Measurements from ENCODE around the gene TRAPPC14.
A peak's percentile ranks its signal among the peaks of the same experiment; 100 is the strongest.

Gene TRAPPC14

DNA sequence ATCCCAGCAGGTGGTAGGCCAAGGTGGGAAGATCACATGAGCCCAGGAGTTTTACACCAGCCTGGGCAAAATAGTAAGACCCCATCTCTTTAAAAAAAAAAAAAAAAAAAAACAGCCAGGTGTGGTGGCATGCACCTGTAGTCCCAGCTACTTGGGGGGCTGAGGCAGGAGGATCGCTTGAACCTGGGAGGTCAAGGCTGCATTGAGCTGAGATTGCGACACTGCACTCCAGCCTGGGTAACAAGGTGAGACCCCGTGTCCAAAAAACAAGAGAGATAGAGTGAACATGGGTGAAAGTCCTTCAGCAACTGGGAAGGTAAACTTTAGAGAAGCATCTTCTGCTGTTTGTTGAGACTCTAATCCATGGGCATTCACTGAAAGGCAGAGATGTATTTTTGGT is 16.1 kb downstream of the TRAPPC14 start:
- Histone ChIP-seq H3K4me1 (ENCODE audit: control insufficient read depth in 2 of 2, insufficient read depth in 1 of 2, low read depth in 1 of 2, low read length in 2 of 2) (no peaks in the 10 kb centered on the region), H2BK120ac (ENCODE audit: low read depth, low read length) (no peak overlapping the region), H4K91ac (ENCODE audit: low read depth, low read length, poor library complexity) (no peak overlapping the region), H2AK5ac (ENCODE audit: low read depth, low read length) (no peak overlapping the region), H2AFZ (ENCODE audit: low read length) (no peak overlapping the region), H3K9me3 (replicated peaks in 1 of 2; ENCODE audit: control insufficient read depth in 2 of 2, insufficient read depth in 1 of 2, low read depth in 1 of 2, low read length in 2 of 2) (no peaks in the 10 kb centered on the region), H3K4me3 (ENCODE audit: low read length in 2 of 2) (no peak overlapping the region), H3K79me1 (ENCODE audit: low read depth, low read length) (no peaks in the 10 kb centered on the region), H3K27ac (replicated peaks; ENCODE audit: low read length) (no peak overlapping the region), H3K4me2 (ENCODE audit: insufficient read depth, low read length, poor library complexity, severe bottlenecking) (no peak overlapping the region), H3K36me3 (replicated peaks in 1 of 2; ENCODE audit: control insufficient read depth in 2 of 2, insufficient read depth in 2 of 2, low read length in 2 of 2) (peaks cover 0 to 1% of the 10 kb centered on the region in 2 donors), H3K23ac (ENCODE audit: low read depth, low read length, poor library complexity) (no peak overlapping the region), H2BK5ac (ENCODE audit: low read length) (no peak overlapping the region), H2BK15ac (ENCODE audit: low read length) (no peak overlapping the region), H3K4ac (ENCODE audit: low read length) (no peak overlapping the region), H2BK12ac (ENCODE audit: low read length) (no peak overlapping the region), H3K9ac (ENCODE audit: low read depth, low read length, poor library complexity) (no peak overlapping the region), H4K8ac (ENCODE audit: low read depth, low read length) (no peak overlapping the region), H3K27me3 (ENCODE audit: control insufficient read depth in 3 of 3, insufficient read depth in 3 of 3, low read depth in 1 of 3, low read length in 3 of 3) (no peaks in the 10 kb centered on the region), H3K18ac (ENCODE audit: low read length) (no peak overlapping the region), H3K14ac (ENCODE audit: low read length) (no peak overlapping the region)
- no CpG with 5 or more reads among the region's 3 CpGs for WGBS, 2 donors (ENCODE audit: extremely low coverage in 2 of 2, insufficient read length in 2 of 2, insufficient replicate concordance in 1 of 2)
- no peak for DNase-seq (ENCODE audit: low spot score)

DNA sequence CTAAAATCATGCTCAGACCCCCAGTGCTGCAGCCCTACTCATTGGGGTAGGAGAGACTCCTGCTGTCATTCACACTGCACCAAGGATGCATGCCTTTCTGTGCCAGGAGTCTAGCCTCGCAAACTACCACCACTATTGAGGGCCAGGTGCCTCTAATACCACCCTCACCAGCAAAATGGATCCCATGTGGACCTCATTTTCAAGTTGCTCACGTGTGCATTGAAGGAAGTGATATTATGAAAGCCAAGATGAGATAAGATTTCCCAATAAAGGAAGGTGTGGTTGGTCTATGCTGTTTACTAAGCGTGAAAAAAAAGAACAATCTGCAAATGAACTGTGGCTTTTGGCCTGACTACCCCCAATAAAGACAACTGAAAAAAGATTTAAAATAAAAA is 17.0 kb downstream of the TRAPPC14 start:
- Histone ChIP-seq H3K9ac (ENCODE audit: low read depth, low read length, poor library complexity) (no peak overlapping the region), H3K4me2 (ENCODE audit: insufficient read depth, low read length, poor library complexity, severe bottlenecking) (no peak overlapping the region), H3K23ac (ENCODE audit: low read depth, low read length, poor library complexity) (no peak overlapping the region), H3K36me3 (replicated peaks in 1 of 2; ENCODE audit: control insufficient read depth in 2 of 2, insufficient read depth in 2 of 2, low read length in 2 of 2) (peaks cover 0 to 1% of the 10 kb centered on the region in 2 donors), H3K27ac (replicated peaks; ENCODE audit: low read length) (no peak overlapping the region), H2BK15ac (ENCODE audit: low read length) (no peak overlapping the region), H3K4me3 (ENCODE audit: low read length in 2 of 2) (no peak overlapping the region), H4K8ac (ENCODE audit: low read depth, low read length) (no peak overlapping the region), H3K79me1 (ENCODE audit: low read depth, low read length) (no peaks in the 10 kb centered on the region), H3K14ac (ENCODE audit: low read length) (no peak overlapping the region), H4K91ac (ENCODE audit: low read depth, low read length, poor library complexity) (no peak overlapping the region), H3K18ac (ENCODE audit: low read length) (no peak overlapping the region), H3K9me3 (replicated peaks in 1 of 2; ENCODE audit: control insufficient read depth in 2 of 2, insufficient read depth in 1 of 2, low read depth in 1 of 2, low read length in 2 of 2) (no peaks in the 10 kb centered on the region), H2BK12ac (ENCODE audit: low read length) (no peak overlapping the region), H3K27me3 (ENCODE audit: control insufficient read depth in 3 of 3, insufficient read depth in 3 of 3, low read depth in 1 of 3, low read length in 3 of 3) (no peaks in the 10 kb centered on the region), H2AK5ac (ENCODE audit: low read depth, low read length) (no peak overlapping the region), H3K4me1 (ENCODE audit: control insufficient read depth in 2 of 2, insufficient read depth in 1 of 2, low read depth in 1 of 2, low read length in 2 of 2) (no peaks in the 10 kb centered on the region), H2AFZ (ENCODE audit: low read length) (no peak overlapping the region), H2BK120ac (ENCODE audit: low read depth, low read length) (no peak overlapping the region), H3K4ac (ENCODE audit: low read length) (no peak overlapping the region), H2BK5ac (ENCODE audit: low read length) (no peak overlapping the region)
- no CpG with 5 or more reads among the region's 3 CpGs for WGBS, 2 donors (ENCODE audit: extremely low coverage in 2 of 2, insufficient read length in 2 of 2, insufficient replicate concordance in 1 of 2)
- no peak for DNase-seq (ENCODE audit: low spot score)

DNA sequence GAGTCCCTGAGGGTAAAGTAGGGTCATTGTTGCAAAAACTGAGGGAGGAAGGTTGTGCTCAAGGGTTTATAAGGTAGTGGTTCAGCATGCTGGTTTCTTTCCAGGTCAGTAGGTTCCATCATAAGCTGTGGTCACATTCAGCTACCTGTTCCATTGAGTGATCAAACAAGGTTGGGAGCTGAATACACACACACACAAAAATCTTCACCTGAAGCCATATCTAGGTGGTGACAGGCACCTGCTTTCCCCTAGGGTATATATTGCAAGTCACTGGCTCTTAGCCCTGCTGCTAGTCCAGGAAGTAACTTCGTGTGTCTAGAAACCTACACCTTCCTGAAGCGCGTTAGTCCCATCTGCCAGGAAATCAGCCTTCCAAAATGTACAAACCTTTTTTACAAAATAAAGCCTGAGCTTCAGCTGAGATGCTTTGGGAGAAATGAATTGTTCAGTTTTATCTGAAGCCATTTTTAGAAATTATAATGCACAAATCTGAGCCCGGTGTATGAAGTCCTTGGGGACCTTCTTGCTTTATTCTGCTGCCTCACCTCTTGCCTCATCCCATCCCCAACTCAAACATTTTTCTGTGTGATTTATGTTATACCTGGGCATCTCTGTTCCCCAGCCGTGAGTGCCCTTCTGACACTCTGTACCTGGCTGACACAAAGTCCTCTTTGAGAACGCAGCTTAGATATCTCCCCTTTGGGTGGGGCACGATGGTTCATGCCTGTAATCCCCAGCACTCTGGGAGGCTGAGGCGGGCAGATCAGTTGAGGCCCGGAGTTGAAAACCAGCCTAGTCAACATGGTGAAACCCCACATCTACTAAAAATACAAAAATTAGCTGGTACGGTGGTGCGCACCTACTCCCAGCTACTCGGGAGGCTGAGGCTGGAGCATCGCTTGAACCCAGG is 20.4 kb downstream of the TRAPPC14 start:
- H3K18ac ChIP-seq (ENCODE audit: low read length) = no peak overlapping the region
- no peak overlapping the region for H3K23ac ChIP-seq (ENCODE audit: low read depth, low read length, poor library complexity)
- H3K27me3 ChIP-seq (ENCODE audit: control insufficient read depth in 3 of 3, insufficient read depth in 3 of 3, low read depth in 1 of 3, low read length in 3 of 3) = no peaks in the 10 kb centered on the region
- peaks cover 0 to 1% of the 10 kb centered on the region in 2 donors for H3K36me3 ChIP-seq (replicated peaks in 1 of 2; ENCODE audit: control insufficient read depth in 2 of 2, insufficient read depth in 2 of 2, low read length in 2 of 2)
- H3K4me1 ChIP-seq (ENCODE audit: control insufficient read depth in 2 of 2, insufficient read depth in 1 of 2, low read depth in 1 of 2, low read length in 2 of 2) = no peaks in the 10 kb centered on the region
- H2BK5ac ChIP-seq (ENCODE audit: low read length) = no peak overlapping the region
- no peak for DNase-seq (ENCODE audit: low spot score)
- H4K91ac ChIP-seq (ENCODE audit: low read depth, low read length, poor library complexity) = no peak overlapping the region
- no peaks in the 10 kb centered on the region for H3K9me3 ChIP-seq (replicated peaks in 1 of 2; ENCODE audit: control insufficient read depth in 2 of 2, insufficient read depth in 1 of 2, low read depth in 1 of 2, low read length in 2 of 2)
- H2BK120ac ChIP-seq (ENCODE audit: low read depth, low read length) = no peak overlapping the region
- H4K8ac ChIP-seq (ENCODE audit: low read depth, low read length) = no peak overlapping the region
- no peak overlapping the region for H2AK5ac ChIP-seq (ENCODE audit: low read depth, low read length)
- H2BK12ac ChIP-seq (ENCODE audit: low read length) = no peak overlapping the region
- H2AFZ ChIP-seq (ENCODE audit: low read length) = no peak overlapping the region
- peak overlapping the region; percentile 38 for H3K14ac ChIP-seq (ENCODE audit: low read length)
- H3K4ac ChIP-seq (ENCODE audit: low read length) = no peak overlapping the region
- H3K9ac ChIP-seq (ENCODE audit: low read depth, low read length, poor library complexity) = no peak overlapping the region
- H3K27ac ChIP-seq (replicated peaks; ENCODE audit: low read length) = no peak overlapping the region
- H3K4me3 ChIP-seq (ENCODE audit: low read length in 2 of 2) = no peak overlapping the region
- no CpG with 5 or more reads among the region's 13 CpGs for WGBS, 2 donors (ENCODE audit: extremely low coverage in 2 of 2, insufficient read length in 2 of 2, insufficient replicate concordance in 1 of 2)
- H3K4me2 ChIP-seq (ENCODE audit: insufficient read depth, low read length, poor library complexity, severe bottlenecking) = no peak overlapping the region
- H2BK15ac ChIP-seq (ENCODE audit: low read length) = no peak overlapping the region
- H3K79me1 ChIP-seq (ENCODE audit: low read depth, low read length) = no peaks in the 10 kb centered on the region

DNA sequence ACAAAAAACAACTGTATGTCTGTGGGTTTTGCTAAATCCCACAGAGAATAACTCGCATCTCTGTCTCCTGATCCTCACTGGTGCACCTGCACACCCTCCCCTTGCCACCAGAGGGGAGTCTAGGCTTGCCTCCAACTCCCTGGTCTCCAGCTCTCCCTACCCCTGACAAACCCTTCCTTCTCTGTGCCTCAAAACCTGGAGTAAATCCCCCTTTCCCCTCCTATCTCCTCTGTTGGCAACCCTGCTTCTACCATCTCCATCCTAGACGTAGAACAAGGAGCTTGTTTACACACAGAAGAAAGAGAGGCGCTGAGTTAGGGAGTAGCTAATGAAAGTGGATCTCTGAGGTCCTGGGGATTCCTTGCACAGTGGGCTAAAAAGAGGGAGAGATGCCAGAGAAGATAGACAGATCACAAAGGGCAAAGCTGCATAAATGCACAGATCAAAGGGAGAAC is 25.8 kb downstream of the TRAPPC14 start:
- Histone ChIP-seq H2AFZ (ENCODE audit: low read length) (peak overlapping the region; percentile 68), H2BK12ac (ENCODE audit: low read length) (no peak overlapping the region), H3K27ac (replicated peaks; ENCODE audit: low read length) (no peak overlapping the region), H2BK5ac (ENCODE audit: low read length) (no peak overlapping the region), H3K4me3 (ENCODE audit: low read length in 2 of 2) (no peak overlapping the region), H3K4me1 (ENCODE audit: control insufficient read depth in 2 of 2, insufficient read depth in 1 of 2, low read depth in 1 of 2, low read length in 2 of 2) (peaks cover 2 to 5% of the 10 kb centered on the region in 2 donors), H3K14ac (ENCODE audit: low read length) (no peak overlapping the region), H4K8ac (ENCODE audit: low read depth, low read length) (no peak overlapping the region), H3K23ac (ENCODE audit: low read depth, low read length, poor library complexity) (no peak overlapping the region), H3K4me2 (ENCODE audit: insufficient read depth, low read length, poor library complexity, severe bottlenecking) (no peak overlapping the region), H4K91ac (ENCODE audit: low read depth, low read length, poor library complexity) (no peak overlapping the region), H2AK5ac (ENCODE audit: low read depth, low read length) (no peak overlapping the region), H3K27me3 (ENCODE audit: control insufficient read depth in 3 of 3, insufficient read depth in 3 of 3, low read depth in 1 of 3, low read length in 3 of 3) (peaks cover 0 to 13% (median 0%) of the 10 kb centered on the region in 3 experiments), H2BK120ac (ENCODE audit: low read depth, low read length) (no peak overlapping the region), H3K18ac (ENCODE audit: low read length) (no peak overlapping the region), H3K9ac (ENCODE audit: low read depth, low read length, poor library complexity) (no peak overlapping the region), H3K9me3 (replicated peaks in 1 of 2; ENCODE audit: control insufficient read depth in 2 of 2, insufficient read depth in 1 of 2, low read depth in 1 of 2, low read length in 2 of 2) (no peaks in the 10 kb centered on the region), H3K36me3 (replicated peaks in 1 of 2; ENCODE audit: control insufficient read depth in 2 of 2, insufficient read depth in 2 of 2, low read length in 2 of 2) (no peaks in the 10 kb centered on the region), H3K4ac (ENCODE audit: low read length) (no peak overlapping the region), H2BK15ac (ENCODE audit: low read length) (no peak overlapping the region), H3K79me1 (ENCODE audit: low read depth, low read length) (no peaks in the 10 kb centered on the region)
- no peak for DNase-seq (ENCODE audit: low spot score)
- WGBS, 2 donors (ENCODE audit: extremely low coverage in 2 of 2, insufficient read length in 2 of 2, insufficient replicate concordance in 1 of 2) = no CpG with 5 or more reads among the region's 3 CpGs

Measured in neuronal stem cell (in vitro differentiated cells).